ENCODE results near the gene ABI1. TPM values are rescaled to one million over a fixed set of nuclear protein-coding genes. Genes with fewer than 3 reads are reported as not detected.
A peak's percentile ranks its signal among the peaks of the same experiment; 100 is the strongest.

ABI1 gene
- total RNA-seq, 2 experiments from 2014 or later, result 62.4 to 76.9 TPM

GRCh38 chr10:26780106-26780792, 80.5 kb downstream of the ABI1 start:
- Histone ChIP-seq H3K9me3 (ENCODE audit: low read length) (no peaks in the 10 kb centered on the region), H3K27ac (ENCODE audit: low read depth, low read length, poor library complexity, severe bottlenecking) (no peak overlapping the region), H3K36me3 (ENCODE audit: insufficient read depth, low read length) (peaks cover 30% of the 10 kb centered on the region), H3K4me2 (ENCODE audit: low read length) (peak overlapping the region; percentile 27; the same call in 1 of the 2 replicates), H4K20me1 (ENCODE audit: insufficient read depth, low read length) (no peaks in the 10 kb centered on the region; the same call in 1 of the 2 replicates), H3K4me1 (ENCODE audit: insufficient read depth, low read length, poor library complexity, severe bottlenecking) (peaks cover 64% of the 10 kb centered on the region), H3K79me2 (ENCODE audit: insufficient read depth, low read depth, low read length) (peaks cover 100% of the 10 kb centered on the region), H3K9me2 (ENCODE audit: insufficient read depth, low read length) (no peaks in the 10 kb centered on the region), H2AFZ (ENCODE audit: low read length) (no peak overlapping the region), H3K4me3 (ENCODE audit: low read depth, low read length, poor library complexity, severe bottlenecking) (no peak overlapping the region)
- ChIA-PET POLR2A (interaction anchor here (0.7 to 1.9 kb wide), 10 partner anchors 9 to 90 kb away, joined by 3 to 9 read pairs (median 4); no protein-coding TSS in a partner anchor), CTCF (ENCODE audit: unreplicated experiment) (interaction anchor here (1.2 kb wide), 1 partner anchor 40 kb away, joined by 3 read pairs; no protein-coding TSS in a partner anchor)
- no TSS peak for BruUV-seq (replicated peaks)
- DNase-seq (ENCODE audit: low spot score), result no peak
- TF ChIP-seq CTCF (conservative IDR thresholded peaks at IDR 0.05; ENCODE audit: low read length) (no peak), EZH2phosphoT487 (IDR thresholded peaks at IDR 0.05; ENCODE audit: borderline replicate concordance, low read depth, low read length) (no peak)
- intact Hi-C loops (cut with micrococcal nuclease; ENCODE audit: unreplicated experiment), result no loop called here

GRCh38 chr10:26779176-26779860, 81.4 kb downstream of the ABI1 start:
- no TSS peak for BruUV-seq (replicated peaks)
- Histone ChIP-seq H3K27ac (ENCODE audit: low read depth, low read length, poor library complexity, severe bottlenecking) (no peak overlapping the region), H3K9me3 (ENCODE audit: low read length) (no peaks in the 10 kb centered on the region), H3K36me3 (ENCODE audit: insufficient read depth, low read length) (peaks cover 29% of the 10 kb centered on the region), H2AFZ (ENCODE audit: low read length) (no peak overlapping the region), H3K4me2 (ENCODE audit: low read length) (peak overlapping the region; percentile 3; the same call in 1 of the 2 replicates), H3K79me2 (ENCODE audit: insufficient read depth, low read depth, low read length) (peaks cover 100% of the 10 kb centered on the region), H3K9me2 (ENCODE audit: insufficient read depth, low read length) (no peaks in the 10 kb centered on the region), H3K4me1 (ENCODE audit: insufficient read depth, low read length, poor library complexity, severe bottlenecking) (peaks cover 64% of the 10 kb centered on the region), H4K20me1 (ENCODE audit: insufficient read depth, low read length) (no peaks in the 10 kb centered on the region; the same call in 1 of the 2 replicates), H3K4me3 (ENCODE audit: low read depth, low read length, poor library complexity, severe bottlenecking) (no peak overlapping the region)
- DNase-seq (ENCODE audit: low spot score), result peak; percentile 26
- ChIA-PET POLR2A (interaction anchor here (0.7 to 1.9 kb wide), 3 partner anchors 10 to 1746 kb away, joined by 3 to 7 read pairs (median 5); no protein-coding TSS in a partner anchor), CTCF (ENCODE audit: unreplicated experiment) (no interaction called here)
- intact Hi-C loops (cut with micrococcal nuclease; ENCODE audit: unreplicated experiment), result no loop called here
- no peak for TF ChIP-seq EZH2phosphoT487 (IDR thresholded peaks at IDR 0.05; ENCODE audit: borderline replicate concordance, low read depth, low read length)
- TF ChIP-seq CTCF (conservative IDR thresholded peaks at IDR 0.05; ENCODE audit: low read length), result no peak

Data from OCI-LY7 (cell line).